GM19438 (cell line): ENCODE results near the gene SLC37A4.
"Not testable (repeated sequence)": the region's sequence is repeated elsewhere in the genome, so short reads cannot be mapped to it uniquely, and the experiment has no call there.

Source experiments
- ATAC-seq: cut with Tn5 transposase; IDR thresholded peaks from one replicate; pipeline ENCODE4 v1.9.1; 2021; ENCODE audit warnings: low read depth; ENCODE audit not compliant: unreplicated experiment

Gene SLC37A4

DNA sequence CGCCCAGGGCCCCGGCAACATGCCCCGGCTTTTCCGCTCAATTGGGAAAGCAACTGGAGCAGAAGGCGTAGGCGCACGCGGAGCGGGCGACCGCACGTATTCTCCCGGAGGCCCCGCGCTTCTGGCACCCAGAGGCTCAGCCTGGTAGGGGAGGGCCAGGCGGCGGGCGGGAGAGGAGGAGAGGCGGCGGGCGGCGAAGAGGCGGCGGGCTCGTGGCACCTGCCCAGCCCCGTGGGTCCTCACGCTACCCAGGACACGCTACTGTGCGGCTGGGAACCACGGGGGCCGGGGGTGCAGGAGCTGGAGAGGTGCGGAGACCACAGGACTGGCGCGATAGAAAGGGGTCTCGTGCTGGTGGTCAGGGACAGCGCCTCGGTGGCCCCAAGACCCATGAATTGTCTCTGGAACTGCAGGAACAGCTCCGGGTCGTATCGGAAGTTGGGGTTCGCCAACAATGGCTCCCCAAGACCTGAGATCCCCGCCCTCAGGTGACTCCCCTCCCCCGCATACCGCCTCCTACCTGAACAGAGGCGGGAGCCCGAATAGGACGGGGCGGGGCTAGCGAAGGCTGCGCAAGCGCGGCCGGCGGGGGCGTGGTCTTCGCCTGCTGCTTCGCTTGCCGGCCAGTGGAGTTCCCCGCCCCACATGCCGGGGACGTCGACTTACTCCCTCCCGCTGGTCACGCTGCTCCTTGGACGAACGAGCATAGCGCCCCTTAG, at the start of gene SLC37A4:
TSS of gene SLC37A4 (minus strand) at position 549 of the 719 bp plus-strand sequence.
- peak; percentile 73 for ATAC-seq

DNA sequence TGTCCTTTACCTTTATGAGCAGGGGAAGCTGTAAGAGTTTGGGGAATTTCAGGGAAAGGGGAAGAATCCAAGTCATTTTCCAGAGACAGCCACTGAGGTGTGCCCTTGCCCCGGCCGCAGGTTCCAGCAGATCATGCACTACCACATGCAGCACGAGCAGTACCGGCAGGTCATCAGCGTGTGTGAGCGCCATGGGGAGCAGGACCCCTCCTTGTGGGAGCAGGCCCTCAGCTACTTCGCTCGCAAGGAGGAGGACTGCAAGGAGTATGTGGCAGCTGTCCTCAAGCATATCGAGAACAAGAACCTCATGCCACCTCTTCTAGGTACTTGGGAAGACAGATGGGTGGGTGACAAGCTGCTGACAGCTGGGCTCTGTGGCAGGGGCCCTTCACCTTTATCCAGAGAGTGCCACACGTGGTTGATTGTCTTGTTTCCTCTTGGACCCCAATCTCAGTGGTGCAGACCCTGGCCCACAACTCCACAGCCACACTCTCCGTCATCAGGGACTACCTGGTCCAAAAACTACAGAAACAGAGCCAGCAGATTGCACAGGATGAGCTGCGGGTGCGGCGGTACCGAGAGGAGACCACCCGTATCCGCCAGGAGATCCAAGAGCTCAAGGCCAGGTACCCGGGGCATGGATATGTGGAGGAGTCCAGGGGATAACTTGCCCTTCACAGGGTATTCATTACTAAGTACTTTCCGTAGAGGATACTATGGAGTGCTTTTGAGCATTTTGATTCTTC, 48.2 kb upstream of the SLC37A4 start:
- ATAC-seq: no peak

DNA sequence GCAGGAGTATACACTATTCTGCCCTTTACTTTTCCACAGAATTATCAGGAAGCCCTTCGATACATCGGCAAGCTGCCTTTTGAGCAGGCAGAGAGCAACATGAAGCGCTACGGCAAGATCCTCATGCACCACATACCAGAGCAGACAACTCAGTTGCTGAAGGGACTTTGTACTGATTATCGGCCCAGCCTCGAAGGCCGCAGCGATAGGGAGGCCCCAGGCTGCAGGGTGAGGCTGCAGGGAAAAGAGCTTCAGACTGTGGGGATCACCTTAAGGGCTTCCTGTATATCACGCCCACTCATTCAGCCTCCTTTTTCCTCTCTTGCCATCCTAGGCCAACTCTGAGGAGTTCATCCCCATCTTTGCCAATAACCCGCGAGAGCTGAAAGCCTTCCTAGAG, 47.2 kb upstream of the SLC37A4 start:
- no peak for ATAC-seq

DNA sequence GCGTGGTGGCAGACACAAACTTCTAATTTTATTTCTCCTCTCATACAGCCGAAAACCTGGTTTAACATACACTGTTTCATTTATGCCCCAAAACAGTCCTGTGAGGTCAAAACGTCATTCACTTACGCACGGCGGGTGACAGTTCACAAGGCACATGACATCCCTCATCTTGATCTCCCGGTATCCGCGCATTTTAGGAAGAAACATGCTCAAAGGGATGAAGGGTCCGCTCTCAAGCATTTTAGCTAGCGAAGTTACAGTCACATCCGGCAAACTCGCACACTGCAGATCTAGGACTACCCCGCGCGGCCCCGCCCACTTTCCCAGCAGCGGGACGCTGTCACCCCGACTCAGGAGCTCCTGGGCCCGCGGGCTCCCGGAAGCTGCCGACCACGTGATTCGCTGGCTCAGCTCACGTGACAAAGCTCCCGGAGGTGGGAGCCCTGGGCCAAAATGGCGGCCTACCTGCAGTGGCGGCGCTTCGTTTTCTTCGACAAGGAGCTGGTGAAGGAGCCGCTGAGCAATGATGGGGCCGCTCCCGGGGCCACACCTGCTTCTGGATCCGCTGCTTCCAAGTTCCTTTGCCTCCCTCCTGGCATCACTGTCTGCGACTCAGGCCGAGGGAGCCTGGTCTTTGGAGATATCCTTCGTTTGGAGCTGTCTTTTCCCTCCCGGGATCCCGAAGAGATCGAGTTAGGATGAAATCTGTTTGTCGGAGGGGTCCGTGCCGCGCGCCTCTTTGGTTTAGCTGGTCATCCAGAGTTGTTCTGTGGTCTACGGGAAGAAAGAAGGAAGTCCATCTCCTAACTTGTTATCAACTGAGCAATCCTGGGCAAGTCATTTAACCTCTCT, 36.9 kb upstream of the SLC37A4 start, which contains the start of gene VPS11:
TSS of gene VPS11 (plus strand) at position 448 of the 852 bp plus-strand sequence. CDS start at position 454, 6 bp downstream.
- peak; percentile 93 for ATAC-seq

DNA sequence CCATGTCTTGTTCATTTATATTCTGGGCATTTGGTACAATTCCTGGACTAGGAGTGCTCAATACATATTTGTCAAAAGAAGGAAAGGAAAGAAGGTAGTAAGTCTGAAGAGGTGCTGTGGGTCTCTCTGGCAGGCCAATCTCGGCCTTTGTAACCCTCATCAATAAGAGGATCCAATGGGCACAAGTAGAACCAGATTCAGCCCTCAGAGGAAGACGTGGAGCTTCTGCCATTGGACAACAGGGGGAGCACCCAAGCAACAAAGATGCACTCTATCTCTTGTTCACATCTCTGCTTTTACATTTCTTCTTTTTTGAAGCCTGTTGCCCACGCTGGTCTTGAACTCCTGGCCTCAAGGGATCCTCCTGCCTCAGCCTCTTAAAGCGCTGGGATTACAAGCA, 34.7 kb upstream of the SLC37A4 start:
- no peak for ATAC-seq

DNA sequence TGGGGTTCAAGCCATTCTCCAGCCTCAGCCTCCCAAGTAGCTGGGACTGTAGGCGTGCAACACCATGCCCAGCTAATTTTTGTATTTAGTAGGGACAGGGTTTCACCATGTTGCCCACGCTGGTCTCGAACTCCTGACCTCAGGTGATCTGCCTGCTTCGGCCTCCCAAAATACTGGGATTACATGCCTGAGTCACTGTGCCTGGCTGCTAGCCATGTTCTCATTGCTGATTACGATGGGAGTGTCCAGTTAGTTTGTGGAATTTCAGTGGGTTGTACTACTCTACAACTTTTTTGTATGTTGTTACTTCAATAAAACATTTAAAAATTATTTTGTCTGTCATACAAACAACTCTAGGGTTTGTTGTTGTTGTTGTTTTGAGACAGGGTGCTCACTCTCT, 32.1 kb upstream of the SLC37A4 start:
- no peak for ATAC-seq

DNA sequence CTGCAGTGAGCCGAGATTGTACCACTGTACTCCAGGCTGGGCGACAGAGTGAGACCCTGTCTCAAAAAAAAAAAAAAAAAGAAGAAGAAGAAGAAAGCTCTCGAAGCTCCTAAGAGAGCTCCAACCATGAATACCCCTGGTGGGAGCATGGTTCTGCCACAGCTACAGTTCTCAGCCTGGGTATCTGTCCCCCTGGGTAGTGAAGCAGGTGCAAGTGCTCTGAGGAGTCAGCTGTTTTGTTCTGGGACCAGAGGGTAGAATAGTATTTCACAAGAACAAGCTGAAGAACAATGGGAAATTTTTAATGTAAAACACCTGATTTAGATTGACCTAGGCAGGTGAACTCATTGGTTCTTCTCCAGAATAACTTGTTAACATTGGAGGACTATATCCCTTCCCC, 30.6 kb upstream of the SLC37A4 start:
- no peak for ATAC-seq

DNA sequence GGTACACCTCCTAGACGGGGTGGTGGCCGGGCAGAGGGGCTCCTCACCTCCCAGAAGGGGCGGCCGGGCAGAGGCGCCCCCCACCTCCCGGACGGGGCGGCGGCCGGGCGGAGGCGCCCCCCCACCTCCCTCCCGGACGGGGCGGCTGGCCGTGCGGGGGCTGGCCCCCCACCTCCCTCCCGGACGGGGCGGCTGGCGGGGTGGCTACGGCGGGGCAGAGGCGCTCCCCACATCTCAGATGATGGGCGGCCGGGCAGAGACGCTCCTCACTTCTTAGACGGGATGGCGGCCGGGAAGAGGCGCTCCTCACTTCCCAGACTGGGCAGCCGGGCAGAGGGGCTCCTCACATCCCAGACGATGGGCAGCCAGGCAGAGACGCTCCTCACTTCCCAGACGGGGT, 28.5 kb upstream of the SLC37A4 start:
- not testable (repeated sequence) for ATAC-seq

DNA sequence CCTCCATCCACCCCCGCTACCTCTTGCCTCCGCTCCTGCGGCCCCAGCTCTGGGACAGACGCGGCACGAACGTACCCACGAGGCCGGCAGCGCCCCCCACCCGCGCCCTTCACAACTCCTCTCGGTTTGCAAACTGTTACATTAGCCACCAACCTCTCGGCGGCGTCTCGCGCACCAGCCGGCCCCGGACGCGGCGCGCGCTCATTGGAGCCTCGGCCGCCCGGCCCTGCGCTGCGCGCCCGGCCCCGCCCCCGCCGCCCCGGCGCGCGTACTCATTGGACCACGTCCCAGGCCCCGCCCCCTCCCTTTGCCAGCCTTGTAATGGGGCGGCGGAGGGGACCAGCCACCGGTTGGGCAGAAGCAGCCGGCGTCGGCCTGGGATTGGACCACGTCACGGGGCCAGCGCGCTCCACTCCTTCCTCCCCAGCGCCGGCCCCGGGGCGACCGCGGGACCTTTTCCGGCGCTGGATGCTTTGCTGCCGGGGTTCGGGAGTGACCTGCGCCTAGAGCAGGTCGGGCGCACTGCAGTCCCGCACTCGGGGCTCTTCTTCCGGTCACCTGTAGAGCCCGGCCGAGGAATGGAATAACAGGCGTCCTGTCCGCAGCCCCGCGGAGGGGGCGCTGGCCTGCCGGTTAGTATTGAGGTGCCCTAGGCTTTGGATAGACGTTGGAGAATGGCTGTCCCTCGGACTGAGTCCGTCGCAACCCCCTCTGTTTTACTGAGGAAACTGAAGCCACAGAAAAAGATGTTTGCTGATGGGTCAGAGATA, 26.5 kb upstream of the SLC37A4 start, which contains the start of gene HYOU1:
TSS of gene HYOU1 (minus strand) at position 206 of the 770 bp plus-strand sequence. CDS start 1,045 bp downstream, outside the sequence.
- ATAC-seq: peak; percentile 88

DNA sequence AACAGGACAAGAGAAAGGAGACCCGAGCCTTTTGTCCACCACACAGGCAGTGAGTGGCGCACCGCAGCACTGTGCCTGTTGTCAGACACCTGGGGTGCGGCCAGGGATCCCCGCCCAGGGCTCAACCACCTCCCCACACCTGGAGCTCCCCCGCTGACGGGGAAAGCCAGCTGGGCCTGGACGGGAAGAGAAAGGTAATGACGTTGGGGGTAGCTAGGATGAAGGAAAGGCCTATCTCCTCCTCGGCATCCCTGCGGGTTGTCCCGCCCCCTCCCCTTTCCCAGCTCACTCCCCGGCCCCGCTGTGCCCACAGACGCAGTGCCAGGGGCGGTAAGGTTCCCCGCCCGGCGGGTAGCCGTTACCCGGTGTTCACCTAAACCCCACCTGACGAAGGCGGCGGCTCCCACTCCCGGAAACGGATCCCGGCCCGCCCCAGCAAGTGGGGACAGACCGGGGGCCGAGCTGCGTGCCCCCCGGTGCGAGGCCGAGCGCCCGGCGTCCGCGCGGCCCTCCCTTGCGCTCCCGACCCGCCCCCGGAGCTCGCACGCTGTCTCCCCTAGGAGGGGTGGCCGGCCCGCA, 25.8 kb upstream of the SLC37A4 start:
- ATAC-seq: peak; percentile 3

DNA sequence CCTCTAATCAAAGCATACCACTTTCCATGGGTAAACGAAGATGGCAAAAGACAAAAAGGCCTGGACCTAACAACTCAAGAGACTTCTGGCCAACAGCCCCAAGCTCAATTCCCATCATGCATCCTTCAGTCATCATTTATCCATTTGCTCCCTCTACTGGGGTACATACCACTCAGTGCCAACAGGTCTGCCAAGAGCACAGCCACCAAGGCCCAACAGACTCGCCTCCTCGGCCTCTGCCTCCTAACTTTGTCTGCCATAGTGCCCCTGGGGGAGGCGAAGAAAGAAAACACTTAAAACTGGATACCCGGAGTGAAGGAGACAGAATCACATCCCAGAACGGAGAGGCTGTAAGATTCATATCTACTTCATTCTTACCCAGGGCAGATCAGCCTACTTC, 25.2 kb upstream of the SLC37A4 start:
- ATAC-seq: no peak

DNA sequence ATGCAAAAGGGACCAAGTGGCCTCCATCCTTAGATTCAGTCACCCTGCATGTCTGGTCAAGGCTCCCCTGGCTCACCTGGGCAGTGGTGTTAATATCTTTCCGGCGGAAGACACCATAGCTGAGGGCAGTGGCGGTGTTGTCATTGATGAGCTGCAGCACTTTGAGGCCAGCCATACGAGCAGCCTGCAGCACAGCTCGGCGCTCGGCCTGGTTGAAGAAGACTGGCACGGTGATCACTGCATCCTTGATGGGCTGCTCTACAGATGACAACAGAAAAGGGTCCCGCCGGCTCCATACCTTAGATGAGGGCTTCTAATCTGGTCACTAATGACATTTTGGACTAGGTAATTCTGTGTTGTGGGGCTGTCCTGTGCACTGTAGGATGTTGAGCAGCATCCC, 23.7 kb upstream of the SLC37A4 start:
- ATAC-seq: no peak

DNA sequence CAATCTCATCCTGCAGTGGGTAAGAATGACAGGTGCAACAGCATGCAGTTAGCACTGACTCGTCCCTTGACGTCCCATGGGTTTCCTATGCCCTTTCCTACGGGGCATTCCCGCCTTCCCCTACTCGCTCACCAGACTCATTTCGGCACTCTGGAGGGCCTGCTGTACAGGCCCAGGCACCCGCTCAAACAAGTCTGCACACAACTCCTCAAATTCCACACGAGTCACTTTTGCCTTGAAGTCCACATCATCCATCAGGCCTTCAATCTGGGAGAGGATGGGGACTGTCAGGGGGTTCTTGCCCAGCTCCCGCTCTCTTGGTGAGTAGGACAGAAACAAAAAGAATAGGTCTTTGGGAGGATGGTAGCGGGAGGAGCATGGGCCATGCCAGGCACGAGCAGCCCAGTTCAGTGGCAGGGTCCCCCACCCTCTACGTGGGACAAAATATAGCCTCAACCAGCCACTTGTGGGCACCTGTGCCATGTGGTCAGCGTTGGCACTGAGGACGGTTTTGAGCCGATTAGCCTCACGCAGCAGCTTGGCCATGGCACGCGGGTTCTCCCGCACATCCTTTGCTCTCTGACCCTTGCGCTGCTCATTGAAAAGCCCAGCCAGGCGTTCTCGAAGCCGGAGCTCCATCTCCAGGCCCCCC, 21.6 kb upstream of the SLC37A4 start:
- ATAC-seq: no peak

DNA sequence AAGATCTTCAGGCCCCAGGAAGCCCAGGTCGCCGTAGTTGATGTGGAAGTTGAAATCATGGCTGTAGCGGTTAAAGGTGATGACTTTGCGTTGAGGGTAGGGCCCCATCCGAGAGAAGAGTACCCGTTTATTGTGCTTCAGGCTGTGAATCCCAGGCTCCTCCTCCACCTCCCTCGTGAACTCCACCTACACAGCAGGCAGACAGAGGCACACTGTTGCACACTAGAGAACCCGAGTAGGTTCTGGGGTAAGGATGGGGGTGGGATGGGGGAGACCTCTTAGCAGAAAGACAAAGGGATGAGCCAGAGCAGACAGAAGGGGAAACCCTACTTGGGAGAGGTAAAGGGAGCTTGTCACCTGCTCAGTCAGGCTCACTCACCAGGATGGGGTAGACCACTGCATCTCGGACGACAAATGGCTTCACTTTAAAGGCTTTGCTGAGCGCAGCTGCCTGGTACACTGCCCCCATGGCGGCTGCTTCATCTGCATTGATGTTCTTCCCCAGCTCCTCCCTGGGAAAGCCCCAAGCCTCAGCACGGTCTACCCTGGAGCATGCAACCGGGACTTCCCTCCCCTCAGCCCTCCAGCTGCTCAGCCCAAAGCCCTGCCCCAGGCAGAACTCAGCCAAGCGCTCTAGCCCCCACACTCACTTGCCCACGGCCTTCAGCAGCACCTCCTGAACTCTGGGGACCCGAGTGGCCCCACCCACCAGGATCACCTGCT, 20.9 kb upstream of the SLC37A4 start:
- no peak for ATAC-seq

DNA sequence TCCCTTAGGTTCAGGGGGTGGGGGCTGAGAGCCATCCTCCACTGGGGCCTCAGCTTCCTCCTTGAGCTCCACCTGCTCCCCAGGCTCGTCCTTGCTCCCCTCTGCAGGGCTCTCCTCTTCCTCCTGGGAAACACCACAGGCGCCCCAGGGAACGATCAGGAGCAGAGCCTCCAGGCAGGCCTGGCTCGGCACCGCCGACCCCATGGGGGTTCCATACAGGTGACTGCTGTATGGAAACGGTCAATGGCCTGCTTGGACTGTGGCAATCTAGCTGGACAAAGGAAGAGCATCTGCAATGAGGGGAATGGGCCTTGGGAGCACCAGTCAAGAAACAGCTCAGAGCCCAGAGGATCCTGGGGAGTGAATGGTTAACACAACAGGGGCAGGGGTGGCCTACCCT, 18.4 kb upstream of the SLC37A4 start:
- ATAC-seq: no peak

DNA sequence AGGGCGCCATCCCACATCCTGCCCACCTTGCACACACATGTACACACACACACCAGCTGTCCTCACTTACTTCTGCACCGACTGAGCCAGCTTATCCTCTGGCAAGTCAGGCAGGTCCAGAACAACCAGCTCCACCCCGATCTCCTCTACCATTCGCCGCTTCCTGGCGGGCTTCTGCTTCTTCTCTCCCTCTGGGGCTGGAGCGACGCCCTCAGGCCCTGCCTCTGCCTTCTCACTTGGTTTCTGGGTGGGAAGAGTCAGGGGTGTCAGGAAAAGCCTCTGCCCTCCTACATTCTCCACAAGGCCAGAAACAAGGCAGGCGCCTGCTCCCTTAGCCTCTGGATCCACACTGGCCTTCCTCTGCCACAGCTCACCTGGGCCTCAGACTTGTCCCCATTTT, 18.0 kb upstream of the SLC37A4 start:
- ATAC-seq: no peak

DNA sequence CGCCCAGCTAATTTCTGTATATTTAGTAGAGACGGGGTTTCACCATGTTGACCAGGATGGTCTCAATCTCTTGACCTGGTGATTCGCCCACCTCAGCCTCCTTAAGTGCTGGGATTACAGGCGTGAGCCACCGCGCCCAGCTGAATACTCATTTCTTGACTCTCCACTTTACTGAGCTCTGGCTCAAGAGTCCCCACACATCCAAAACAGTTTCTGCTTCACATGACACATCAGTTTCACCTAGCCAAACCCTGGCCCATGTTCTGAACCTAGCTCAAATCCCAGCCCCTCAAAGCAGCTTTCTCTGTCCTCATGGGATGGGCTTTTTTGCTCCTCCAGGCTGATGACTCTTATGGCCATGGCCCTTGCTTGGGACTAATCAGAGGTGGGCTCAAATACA, 16.5 kb upstream of the SLC37A4 start:
- ATAC-seq: no peak

DNA sequence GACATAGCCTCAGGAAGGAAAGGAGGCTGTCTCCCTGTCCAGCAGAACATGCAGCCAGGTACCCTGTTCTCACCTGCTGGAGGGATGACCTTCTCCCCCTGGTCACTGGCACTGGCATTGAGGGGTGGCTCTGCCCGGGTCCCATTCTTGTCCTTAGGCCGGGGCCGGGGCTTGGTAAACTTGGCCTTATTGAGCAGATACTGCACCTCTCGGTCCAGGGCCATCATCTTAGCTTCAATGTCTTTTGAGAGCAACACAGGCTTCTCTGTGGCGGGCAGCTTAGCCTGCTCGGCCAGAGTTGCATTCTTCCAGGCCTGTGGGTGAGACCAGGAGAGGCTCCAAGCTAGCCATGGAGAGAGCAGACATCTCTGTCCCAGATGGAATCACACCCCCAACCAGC, 15.8 kb upstream of the SLC37A4 start:
- no peak for ATAC-seq

DNA sequence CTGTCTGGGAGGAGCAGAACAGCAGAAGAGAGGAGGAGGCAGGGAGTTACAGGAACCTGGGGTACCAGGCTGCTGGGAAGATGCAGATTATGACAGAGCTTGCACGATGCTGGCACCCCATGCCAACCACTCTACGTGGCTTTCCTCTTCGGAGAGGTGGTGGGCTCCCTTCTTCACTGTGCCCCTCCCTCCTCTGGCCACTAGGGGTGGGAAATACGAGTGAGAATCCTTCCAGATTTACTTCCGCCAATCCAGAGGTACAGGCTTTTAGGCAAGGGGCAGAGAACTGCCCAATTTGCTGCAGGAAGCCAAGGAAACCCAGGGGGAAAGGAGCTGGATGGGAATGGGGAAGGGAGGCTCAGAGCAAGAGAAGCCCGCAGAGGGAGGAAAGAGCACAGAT, 14.0 kb upstream of the SLC37A4 start:
- ATAC-seq: no peak
